GM10266 (cell line): Measurements from ENCODE around the gene SLC4A8.

Source experiments
- DNase-seq: peaks from one replicate; pipeline ENCODE4 v3.0.0; 2012; ENCODE audit errors: extremely low spot score
- CTCF ChIP-seq: IDR thresholded peaks from 2 replicates; pipeline ENCODE4 v1.5.1; 2012; ENCODE audit warnings: mild to moderate bottlenecking, low read depth; ENCODE audit not compliant: control insufficient read depth, insufficient read depth; ENCODE audit errors: missing control alignments

Gene SLC4A8

DNA sequence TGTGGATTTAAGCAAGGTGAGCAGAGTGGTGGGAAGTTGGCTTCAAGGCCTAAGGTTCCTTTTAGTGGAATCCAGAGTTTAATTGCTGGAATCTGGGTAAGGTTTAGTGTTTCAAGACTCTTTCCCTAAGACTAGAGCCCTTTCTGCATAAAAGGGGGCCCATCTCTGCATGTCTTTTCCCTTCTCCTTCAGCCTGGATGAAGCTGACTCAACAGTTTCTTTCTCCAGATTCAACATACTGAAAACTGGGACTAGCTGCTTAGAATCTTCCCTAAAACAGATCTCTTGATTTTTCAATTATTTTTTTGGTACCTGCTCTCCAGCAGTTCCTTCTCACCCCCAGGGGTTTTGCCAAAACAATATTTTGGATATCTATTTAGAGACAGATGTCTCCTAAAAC lies 34.0 kb downstream of the SLC4A8 start:
- DNase-seq: no peak
- no peak for TF ChIP-seq CTCF

GRCh38 chr12:51460519-51460918 lies 35.9 kb downstream of the SLC4A8 start:
- no peak for DNase-seq
- no peak for TF ChIP-seq CTCF

DNA sequence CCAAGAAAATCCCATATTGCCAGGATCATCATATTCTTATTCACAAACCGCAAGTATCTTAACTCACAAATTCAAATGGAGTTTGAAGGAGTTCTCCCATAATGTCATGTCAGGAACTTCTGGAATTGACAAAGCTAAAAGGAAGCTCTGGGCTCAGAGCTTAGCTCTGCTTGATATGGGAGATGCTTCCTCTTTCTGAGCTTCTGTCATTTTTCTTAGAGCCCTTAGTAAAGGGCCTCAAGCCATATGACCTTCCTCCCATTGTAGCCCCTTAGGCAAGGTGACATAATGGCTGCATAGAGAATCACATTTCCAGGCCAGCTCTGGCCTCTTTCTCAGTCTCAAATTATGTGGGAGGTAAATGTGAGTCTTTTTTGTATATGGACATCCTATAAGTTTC lies 40.9 kb downstream of the SLC4A8 start:
- DNase-seq: no peak
- TF ChIP-seq CTCF: no peak

GRCh38 chr12:51470116-51470515 lies 45.5 kb downstream of the SLC4A8 start:
- no peak for DNase-seq

GRCh38 chr12:51471111-51471864 lies 46.7 kb downstream of the SLC4A8 start:
- TF ChIP-seq CTCF: no peak
- DNase-seq: no peak

More at GRCh38 chr12:51470116-51470515, 45.5 kb downstream of the SLC4A8 start:
- no peak for TF ChIP-seq CTCF

GRCh38 chr12:51472984-51473383 lies 48.4 kb downstream of the SLC4A8 start:
- DNase-seq: no peak
- TF ChIP-seq CTCF: no peak

GRCh38 chr12:51473947-51474346 lies 49.3 kb downstream of the SLC4A8 start:
- TF ChIP-seq CTCF: no peak
- no peak for DNase-seq
